PC-3 (cell line): ENCODE results near the gene GP2.

Source experiments
- EZH2 ChIP-seq: fragments of 300-600 bp; sonication (generic); IDR thresholded peaks from one replicate; pipeline ENCODE4 v1.6.1; 2017; ENCODE audit warnings: antibody characterized with exemption, mild to moderate bottlenecking, low read length; ENCODE audit not compliant: unreplicated experiment
- EZH2phosphoT487 ChIP-seq: fragments of 300-600 bp; sonication (generic); IDR thresholded peaks from 2 replicates; pipeline ENCODE4 v1.6.1; 2018; ENCODE audit warnings: mild to moderate bottlenecking, antibody characterized with exemption, low read length, borderline replicate concordance
- TF ChIP-seq, protein P1 (sequence below): fragments of 300-600 bp; sonication (generic); conservative IDR thresholded peaks from 2 replicates; pipeline ENCODE4 v1.5.1; 2017; ENCODE audit warnings: antibody characterized with exemption, low read depth, mild to moderate bottlenecking, low read length

GRCh38 chr16:20311548-20311947, 15.8 kb downstream of the GP2 start:
- TF ChIP-seq, protein P1, sequence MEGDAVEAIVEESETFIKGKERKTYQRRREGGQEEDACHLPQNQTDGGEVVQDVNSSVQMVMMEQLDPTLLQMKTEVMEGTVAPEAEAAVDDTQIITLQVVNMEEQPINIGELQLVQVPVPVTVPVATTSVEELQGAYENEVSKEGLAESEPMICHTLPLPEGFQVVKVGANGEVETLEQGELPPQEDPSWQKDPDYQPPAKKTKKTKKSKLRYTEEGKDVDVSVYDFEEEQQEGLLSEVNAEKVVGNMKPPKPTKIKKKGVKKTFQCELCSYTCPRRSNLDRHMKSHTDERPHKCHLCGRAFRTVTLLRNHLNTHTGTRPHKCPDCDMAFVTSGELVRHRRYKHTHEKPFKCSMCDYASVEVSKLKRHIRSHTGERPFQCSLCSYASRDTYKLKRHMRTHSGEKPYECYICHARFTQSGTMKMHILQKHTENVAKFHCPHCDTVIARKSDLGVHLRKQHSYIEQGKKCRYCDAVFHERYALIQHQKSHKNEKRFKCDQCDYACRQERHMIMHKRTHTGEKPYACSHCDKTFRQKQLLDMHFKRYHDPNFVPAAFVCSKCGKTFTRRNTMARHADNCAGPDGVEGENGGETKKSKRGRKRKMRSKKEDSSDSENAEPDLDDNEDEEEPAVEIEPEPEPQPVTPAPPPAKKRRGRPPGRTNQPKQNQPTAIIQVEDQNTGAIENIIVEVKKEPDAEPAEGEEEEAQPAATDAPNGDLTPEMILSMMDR, result no peak
- no peak for TF ChIP-seq EZH2
- TF ChIP-seq EZH2phosphoT487, result no peak
